ENCODE measurements around the gene C6orf58. TPM values are rescaled to one million over a fixed set of nuclear protein-coding genes. Genes with fewer than 3 reads are reported as not detected.

Gene C6orf58
- total RNA-seq, 1 experiment from 2014 or later, result not detected

- no peaks in the 10 kb centered on the region for H3K27me3 Mint-ChIP-seq (ENCODE audit: insufficient read depth, unreplicated experiment)
- no peaks in the 10 kb centered on the region for H3K4me1 Mint-ChIP-seq (ENCODE audit: low read depth, unreplicated experiment)
- DNase-seq, result no peak
- no peaks in the 10 kb centered on the region for H3K9me3 Mint-ChIP-seq (ENCODE audit: unreplicated experiment)
- Histone ChIP-seq H3K9me3 (no peaks in the 10 kb centered on the region), H3K4me3 (ENCODE audit: low read depth, low read length) (no peak overlapping the region), H3K36me3 (ENCODE audit: control insufficient read depth, insufficient read depth, low read length) (no peaks in the 10 kb centered on the region), H3K27me3 (replicated peaks; ENCODE audit: control insufficient read depth, insufficient read depth, low read length) (no peaks in the 10 kb centered on the region), H3K4me1 (no peaks in the 10 kb centered on the region)
- no peak for TF ChIP-seq CTCF (IDR thresholded peaks at IDR 0.05; ENCODE audit: insufficient read depth in 1 of 2, low read depth in 1 of 2, low read length in 1 of 2, severe bottlenecking in 1 of 2, unreplicated experiment in 1 of 2)
- H3K36me3 Mint-ChIP-seq (ENCODE audit: insufficient read depth, unreplicated experiment), result no peaks in the 10 kb centered on the region
- ChIA-PET CTCF (no interaction called here), POLR2A (no interaction called here)
- BruUV-seq (replicated peaks), result no TSS peak
- H3K27ac Mint-ChIP-seq (ENCODE audit: unreplicated experiment), result no peak overlapping the region
- no peak overlapping the region for H3K4me3 Mint-ChIP-seq (ENCODE audit: unreplicated experiment)
- intact Hi-C loops (cut with micrococcal nuclease; ENCODE audit: unreplicated experiment), result no loop called here
Measured at GRCh38 chr6:127637830-127638409, 60.9 kb downstream of the C6orf58 start.

Other genes with a start within 250 kb of the C6orf58 start
- gene ECHDC1, start 233.6 kb upstream of the C6orf58 start, total RNA-seq (2022), result 72.7 and 77.5 TPM in 2 replicates
- gene KIAA0408, start 117.8 kb upstream of the C6orf58 start, total RNA-seq (2022), result not detected in 2 replicates

All from Caco-2 (cell line).